ENCODE measurements around the gene LAMC3. TPM values are rescaled to one million over a fixed set of nuclear protein-coding genes. Genes with fewer than 3 reads are reported as not detected.
"Not testable (repeated sequence)": the region's sequence is repeated elsewhere in the genome, so short reads cannot be mapped to it uniquely, and the experiment has no call there.

LAMC3 gene
- total and polyA plus RNA-seq, 2 donors from 2014 or later = 13.4 to 13.8 TPM

DNA sequence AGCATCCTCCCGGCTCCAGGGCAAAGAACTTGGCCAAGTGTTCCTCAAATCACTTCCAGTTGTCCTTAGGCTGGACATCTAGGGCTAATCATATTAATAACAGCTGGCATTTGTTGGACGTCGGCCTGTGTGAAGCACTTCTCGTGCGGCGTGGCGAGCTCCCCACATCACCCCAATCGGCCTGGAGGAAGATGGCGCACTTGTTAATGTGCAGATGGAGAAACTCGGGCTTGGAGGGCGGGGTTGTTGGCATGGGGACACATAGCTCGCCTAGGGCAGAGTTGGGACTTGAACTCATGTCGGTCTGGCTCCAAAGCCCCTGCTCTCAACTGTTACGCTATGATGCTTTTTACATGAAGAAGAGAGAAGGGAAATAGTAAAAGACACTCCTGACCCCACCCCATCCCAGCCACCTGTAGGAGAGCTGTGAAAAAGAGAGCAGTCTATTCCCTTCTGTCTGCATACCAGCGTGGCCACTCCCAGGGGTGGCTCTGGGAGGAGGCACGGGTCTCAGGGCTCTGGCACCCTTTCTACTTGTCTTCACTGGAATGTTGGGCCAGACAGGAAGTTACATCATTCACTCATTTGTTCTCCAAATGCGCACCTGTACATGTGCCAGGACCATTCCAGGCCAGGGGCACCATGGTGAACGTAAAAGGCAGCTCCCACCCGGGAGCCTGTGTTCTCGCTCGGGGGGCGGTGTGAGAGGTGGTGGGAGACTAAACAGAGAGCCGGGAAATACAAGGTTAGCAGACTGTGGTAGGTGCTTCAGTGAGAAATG lies 103.6 kb downstream of the LAMC3 start:
- no peak for FAIRE-seq
- no peak for TF ChIP-seq CTCF (IDR thresholded peaks at IDR 0.05; ENCODE audit: borderline replicate concordance, extremely low read depth, insufficient read depth)
- peaks cover 0 to 11% (median 5%) of the 10 kb centered on the region in 3 donors for H3K4me1 ChIP-seq (ENCODE audit: control insufficient read depth in 2 of 3, insufficient read depth in 2 of 3, low read depth in 1 of 3, low read length in 3 of 3)

GRCh38 chr9:131113655-131114054 lies 104.7 kb downstream of the LAMC3 start:
- Histone ChIP-seq H3K4me3 (ENCODE audit: low read length in 3 of 3) (no peak overlapping the region), H3K27me3 (ENCODE audit: control insufficient read depth, insufficient read depth, low read length) (no peaks in the 10 kb centered on the region), H3K9ac (ENCODE audit: low read length in 3 of 3) (peak overlapping the region in 1 of 3 donors; percentile 27), H3K4me1 (ENCODE audit: control insufficient read depth in 2 of 3, insufficient read depth in 2 of 3, low read depth in 1 of 3, low read length in 3 of 3) (peaks cover 0 to 5% (median 5%) of the 10 kb centered on the region in 3 donors), H3K9me3 (ENCODE audit: control insufficient read depth in 2 of 3, insufficient read depth in 1 of 3, low read length in 3 of 3) (no peaks in the 10 kb centered on the region), H3K36me3 (ENCODE audit: control insufficient read depth in 2 of 3, insufficient read depth in 3 of 3, low read length in 3 of 3) (peaks cover 2 to 16% (median 5%) of the 10 kb centered on the region in 3 donors), H3K27ac (ENCODE audit: low read depth in 2 of 2, low read length in 2 of 2) (peak overlapping the region in 1 of 2 donors; percentile 23)
- FAIRE-seq = no peak
- no peak for TF ChIP-seq CTCF (IDR thresholded peaks at IDR 0.05; ENCODE audit: borderline replicate concordance, extremely low read depth, insufficient read depth)
- DNase-seq = peak in 1 of 5 donors; percentile 83
- intact Hi-C loops (cut with DNase I) = no loop called here

More for the DNA sequence above, 103.6 kb downstream of the LAMC3 start:
- Histone ChIP-seq H3K9ac (ENCODE audit: low read length in 3 of 3) (peak overlapping the region in 1 of 3 donors; percentile 85), H3K36me3 (ENCODE audit: control insufficient read depth in 2 of 3, insufficient read depth in 3 of 3, low read length in 3 of 3) (peaks cover 2 to 13% (median 2%) of the 10 kb centered on the region in 3 donors), H3K9me3 (ENCODE audit: control insufficient read depth in 2 of 3, insufficient read depth in 1 of 3, low read length in 3 of 3) (no peaks in the 10 kb centered on the region), H3K27me3 (ENCODE audit: control insufficient read depth, insufficient read depth, low read length) (no peaks in the 10 kb centered on the region), H3K4me3 (ENCODE audit: low read length in 3 of 3) (peak overlapping the region in 2 of 3 donors; percentile 40 to 65), H3K27ac (ENCODE audit: low read depth in 2 of 2, low read length in 2 of 2) (peak overlapping the region; percentile 84 to 93)
- DNase-seq = peak in 1 of 5 donors; percentile 84
- intact Hi-C loops (cut with DNase I) = no loop called here

DNA sequence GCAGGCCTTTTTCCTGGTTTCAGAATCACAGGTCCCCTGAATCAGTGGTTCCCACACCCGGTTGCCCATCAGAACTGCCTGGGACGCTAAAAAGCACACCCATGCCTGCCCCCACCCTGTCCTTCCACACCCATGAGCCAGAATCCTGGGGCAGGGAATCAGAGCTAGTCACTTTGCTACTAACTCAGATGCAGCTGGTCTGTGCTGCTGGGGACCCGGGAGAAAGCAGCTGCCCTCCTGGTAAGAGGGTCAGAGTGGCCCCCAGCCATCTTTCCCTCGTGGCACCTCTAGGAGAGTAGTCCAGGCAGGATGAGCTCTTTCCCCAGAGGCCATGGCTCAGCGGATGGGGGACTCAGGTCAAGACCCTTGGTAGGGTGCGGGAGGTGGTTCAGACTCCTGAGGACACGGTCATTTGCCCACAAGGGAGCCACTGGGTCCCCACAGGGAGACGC lies 105.1 kb downstream of the LAMC3 start:
- H3K36me3 ChIP-seq (ENCODE audit: control insufficient read depth in 2 of 3, insufficient read depth in 3 of 3, low read length in 3 of 3) = peaks cover 0 to 20% (median 7%) of the 10 kb centered on the region in 3 donors
- H3K4me1 ChIP-seq (ENCODE audit: control insufficient read depth in 2 of 3, insufficient read depth in 2 of 3, low read depth in 1 of 3, low read length in 3 of 3) = peaks cover 0 to 5% (median 5%) of the 10 kb centered on the region in 3 donors
- TF ChIP-seq CTCF (IDR thresholded peaks at IDR 0.05; ENCODE audit: borderline replicate concordance, extremely low read depth, insufficient read depth) = no peak
- DNase-seq (peak in 1 of 5 donors; percentile 58), FAIRE-seq (no peak)
- no peak overlapping the region for H3K4me3 ChIP-seq (ENCODE audit: low read length in 3 of 3)
- H3K9ac ChIP-seq (ENCODE audit: low read length in 3 of 3) = peak overlapping the region in 1 of 3 donors; percentile 27
- peak overlapping the region; percentile 19 to 30 for H3K27ac ChIP-seq (ENCODE audit: low read depth in 2 of 2, low read length in 2 of 2)
- intact Hi-C loops (cut with DNase I) = no loop called here
- H3K9me3 ChIP-seq (ENCODE audit: control insufficient read depth in 2 of 3, insufficient read depth in 1 of 3, low read length in 3 of 3) = no peaks in the 10 kb centered on the region
- no peaks in the 10 kb centered on the region for H3K27me3 ChIP-seq (ENCODE audit: control insufficient read depth, insufficient read depth, low read length)

GRCh38 chr9:131115360-131115742 lies 106.4 kb downstream of the LAMC3 start:
- peak in 1 of 5 donors; percentile 54 for DNase-seq
- H3K27me3 ChIP-seq (ENCODE audit: control insufficient read depth, insufficient read depth, low read length); H3K9ac ChIP-seq (ENCODE audit: low read length in 3 of 3); H3K9me3 ChIP-seq (ENCODE audit: control insufficient read depth in 2 of 3, insufficient read depth in 1 of 3, low read length in 3 of 3); intact Hi-C loops (cut with DNase I); FAIRE-seq; H3K4me3 ChIP-seq (ENCODE audit: low read length in 3 of 3); H3K27ac ChIP-seq (ENCODE audit: low read depth in 2 of 2, low read length in 2 of 2); H3K4me1 ChIP-seq (ENCODE audit: control insufficient read depth in 2 of 3, insufficient read depth in 2 of 3, low read depth in 1 of 3, low read length in 3 of 3): not testable (repeated sequence)
- H3K36me3 ChIP-seq (ENCODE audit: control insufficient read depth in 2 of 3, insufficient read depth in 3 of 3, low read length in 3 of 3) = peaks cover 0 to 28% (median 7%) of the 10 kb centered on the region in 3 donors

Data from kidney (tissue), 14 donors.